NCI-H524 treated with DMSO at 0.1 percent for 48 hours (cell line): ENCODE data around the gene STEAP1.
"Not testable (repeated sequence)": the region's sequence is repeated elsewhere in the genome, so short reads cannot be mapped to it uniquely, and the experiment has no call there.

Source experiments
- DNase-seq: peaks from one replicate; lab custom pipeline; 2025; lab: John Stamatoyannopoulos, UW

The STEAP1 gene

GRCh38 chr7:90153943-90154771, at the start of gene STEAP1:
STEAP1 (plus strand) TSS chr7:90154469; CDS start chr7:90159789, 5,320 bp downstream.
- DNase-seq: peak; percentile 30

DNA sequence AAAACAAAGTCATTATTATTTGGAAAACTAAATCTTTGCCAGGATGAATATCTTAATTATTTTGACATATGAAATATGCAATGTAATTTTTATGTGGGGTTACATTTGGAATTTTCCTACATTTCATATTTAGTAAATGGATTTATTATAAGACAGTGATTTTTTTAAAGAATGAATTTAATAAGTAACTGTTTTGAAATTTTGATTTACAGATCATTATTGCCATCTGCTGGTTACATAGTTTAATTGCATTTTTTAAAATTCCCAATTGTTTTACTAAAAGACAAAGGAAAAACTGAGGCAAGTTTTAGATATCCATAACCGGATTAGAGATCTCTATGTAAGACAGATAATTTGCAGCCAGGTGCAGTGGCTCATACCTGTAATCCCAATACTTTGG, 39.3 kb upstream of the STEAP1 start:
- not testable (repeated sequence) for DNase-seq

- DNase-seq: not testable (repeated sequence)
Observed at GRCh38 chr7:90118551-90119177, 35.6 kb upstream of the STEAP1 start.

GRCh38 chr7:90119178-90119971, 34.9 kb upstream of the STEAP1 start:
- peak; percentile 17 for DNase-seq

DNA sequence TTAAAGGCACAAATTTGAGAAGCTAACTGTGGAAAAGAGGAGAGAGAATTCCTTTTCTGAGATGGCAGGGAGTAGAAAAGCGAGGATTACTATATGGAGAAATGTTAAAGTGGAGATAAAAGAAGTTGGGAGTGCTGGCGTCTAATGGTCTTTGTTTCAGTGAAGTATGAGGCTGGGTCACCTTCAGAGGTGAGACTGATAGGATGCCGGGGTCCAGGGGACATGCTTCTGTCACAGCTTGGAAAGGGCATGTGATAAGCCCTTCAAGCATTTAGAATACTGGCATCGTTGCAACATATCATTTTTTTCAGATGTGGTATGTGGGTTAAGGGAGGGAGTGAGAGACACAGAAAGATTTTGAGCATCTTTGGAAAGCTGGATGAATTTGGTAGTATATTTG, 34.1 kb upstream of the STEAP1 start:
- DNase-seq: not testable (repeated sequence)

DNA sequence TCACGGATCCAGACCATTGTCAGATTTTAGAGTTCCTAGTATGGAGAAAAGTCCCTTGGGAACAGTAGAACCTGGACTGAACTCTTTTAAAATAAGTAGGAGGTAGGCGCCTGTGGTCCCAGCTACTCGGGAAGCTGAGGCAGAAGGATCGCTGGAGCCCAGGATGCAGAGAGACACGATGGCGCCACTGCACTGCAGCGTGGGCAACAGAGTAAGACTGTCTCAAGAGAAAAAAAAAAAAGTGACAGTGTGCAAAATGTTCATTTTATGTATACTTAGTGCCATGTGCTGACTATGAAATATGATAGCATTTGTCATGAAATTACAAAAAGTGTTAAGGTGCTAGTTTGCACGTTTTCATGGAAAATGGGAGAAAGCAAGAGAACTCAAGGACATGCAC, 22.5 kb upstream of the STEAP1 start:
- DNase-seq: not testable (repeated sequence)

DNA sequence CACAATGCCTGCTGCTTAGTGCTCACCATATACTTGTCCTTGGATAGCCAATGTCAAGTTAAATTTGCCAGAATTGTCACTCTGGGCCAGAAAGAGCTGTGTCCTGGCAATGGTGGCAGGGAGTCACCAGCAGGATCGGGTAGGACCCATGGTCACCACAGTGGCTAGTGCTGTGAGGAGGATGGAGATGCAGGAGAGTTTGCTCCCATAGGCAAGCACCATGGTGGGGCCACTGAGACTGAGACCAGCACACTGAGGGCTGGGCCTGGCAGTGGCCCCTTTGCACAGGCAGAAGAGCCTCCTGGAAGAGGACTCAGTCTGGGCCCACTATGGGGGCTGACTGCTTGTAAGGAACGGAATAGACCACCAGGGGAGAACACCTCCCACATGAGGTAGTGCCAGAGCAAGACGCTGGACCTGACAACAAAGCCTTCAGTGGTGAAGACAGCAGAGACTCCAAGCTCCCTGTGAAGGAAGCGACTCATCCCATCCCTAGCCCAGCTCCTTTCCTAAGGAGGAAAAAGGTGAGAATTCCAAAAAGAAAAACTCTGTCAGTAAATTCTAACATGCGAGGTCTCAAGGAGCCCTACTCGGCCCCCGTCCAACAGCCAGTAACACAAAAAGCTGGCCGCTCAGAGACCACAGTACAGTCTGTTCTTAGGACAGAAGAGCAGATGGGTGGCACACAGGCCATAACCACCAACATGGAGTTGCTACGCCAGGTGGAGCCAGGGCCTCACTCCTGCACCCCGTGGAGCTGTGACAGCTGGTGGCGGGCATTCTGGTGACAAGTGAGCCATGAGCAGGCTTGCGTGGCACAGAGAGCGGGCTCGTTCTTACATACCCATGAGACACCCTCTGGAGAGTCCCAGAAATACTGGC, 6.9 kb upstream of the STEAP1 start:
- peak; percentile 42 for DNase-seq

DNA sequence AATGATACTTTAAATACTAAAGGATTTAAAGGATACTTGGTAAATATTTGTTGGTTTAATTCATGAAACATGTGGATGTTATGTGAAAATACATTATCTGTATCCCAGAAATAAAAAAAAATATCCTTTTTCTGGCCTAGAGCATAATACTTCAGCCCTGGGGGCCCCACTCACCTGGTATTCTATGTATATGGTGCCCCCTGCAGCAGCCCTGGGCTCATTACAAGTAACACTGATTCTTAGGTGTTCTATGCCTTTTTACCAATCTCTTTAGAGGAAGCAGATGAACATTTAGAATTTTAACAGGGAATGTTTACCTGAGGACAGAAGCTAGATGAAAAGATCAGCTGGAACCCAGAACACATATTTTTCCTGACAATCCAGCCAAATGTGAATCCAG, 4.8 kb upstream of the STEAP1 start:
- DNase-seq: not testable (repeated sequence)

GRCh38 chr7:90151884-90152283, 2.4 kb upstream of the STEAP1 start:
- DNase-seq: not testable (repeated sequence)

GRCh38 chr7:90152642-90153253, 1.5 kb upstream of the STEAP1 start:
- peak; percentile 53 for DNase-seq

DNA sequence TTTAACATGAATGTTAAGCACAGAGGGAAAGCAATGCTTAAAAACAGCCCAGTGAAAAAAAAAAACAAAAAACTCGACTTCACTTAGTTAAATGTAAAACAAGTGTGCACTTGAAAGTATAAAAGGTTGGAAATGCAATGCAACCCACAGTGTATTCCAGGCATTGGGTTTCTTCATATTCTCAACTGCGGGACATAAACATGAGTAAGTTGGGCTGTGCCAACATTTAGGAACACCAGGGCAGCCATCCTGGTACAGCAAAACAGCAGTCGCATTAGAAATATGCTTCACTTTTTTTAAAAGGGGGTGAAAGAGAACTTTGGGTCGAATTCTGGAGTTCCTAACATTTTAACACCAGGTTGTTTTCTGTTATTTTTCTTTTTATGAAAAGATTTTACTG, 937 bp downstream of the STEAP1 start:
- no peak for DNase-seq

DNA sequence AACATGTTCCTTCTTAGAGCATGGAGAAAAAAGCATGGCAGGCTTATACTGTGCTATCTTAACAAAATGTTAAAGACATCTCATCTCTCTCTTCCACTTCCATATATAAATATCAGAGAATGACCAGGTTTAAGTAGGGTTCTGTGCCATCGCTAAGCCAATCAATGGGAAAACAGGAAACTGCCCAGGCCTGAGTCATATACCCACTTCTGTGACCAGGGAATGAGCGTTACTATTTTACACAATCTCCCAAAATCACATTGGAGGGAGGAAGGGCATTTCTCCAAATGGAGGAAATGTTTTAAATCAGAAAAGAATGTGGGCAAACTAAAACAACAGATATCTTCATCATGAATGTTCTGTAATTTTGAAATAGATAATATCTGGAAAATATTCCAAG, 3.1 kb downstream of the STEAP1 start:
- DNase-seq: not testable (repeated sequence)

DNA sequence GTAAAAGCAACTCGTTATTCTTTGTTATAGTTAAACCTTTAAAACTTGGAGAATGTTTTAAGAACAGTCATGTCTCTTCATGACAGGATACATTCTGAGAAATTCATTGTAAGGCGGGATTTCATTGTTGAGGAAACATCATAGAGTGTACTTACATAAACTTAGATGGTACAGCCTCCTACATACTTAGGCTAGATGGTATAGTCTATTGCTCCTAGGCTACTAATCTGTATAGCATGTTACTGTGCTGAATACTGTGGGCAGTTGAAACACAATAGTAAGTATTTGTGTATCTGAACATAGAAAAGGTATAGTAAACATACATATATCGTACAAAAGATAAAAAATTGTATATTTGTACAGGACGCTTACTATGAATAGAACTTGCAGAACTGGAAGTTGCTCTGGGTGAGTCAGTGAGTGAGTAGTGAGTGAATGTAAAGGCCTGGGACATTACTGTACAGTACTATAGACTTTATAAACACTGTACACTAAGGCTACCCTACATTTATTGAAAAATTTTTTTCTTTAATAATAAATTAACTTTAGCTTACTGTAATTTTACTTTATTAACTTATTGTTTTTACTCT, 3.6 kb downstream of the STEAP1 start:
- not testable (repeated sequence) for DNase-seq

GRCh38 chr7:90163534-90163933, 9.3 kb downstream of the STEAP1 start:
- no peak for DNase-seq

DNA sequence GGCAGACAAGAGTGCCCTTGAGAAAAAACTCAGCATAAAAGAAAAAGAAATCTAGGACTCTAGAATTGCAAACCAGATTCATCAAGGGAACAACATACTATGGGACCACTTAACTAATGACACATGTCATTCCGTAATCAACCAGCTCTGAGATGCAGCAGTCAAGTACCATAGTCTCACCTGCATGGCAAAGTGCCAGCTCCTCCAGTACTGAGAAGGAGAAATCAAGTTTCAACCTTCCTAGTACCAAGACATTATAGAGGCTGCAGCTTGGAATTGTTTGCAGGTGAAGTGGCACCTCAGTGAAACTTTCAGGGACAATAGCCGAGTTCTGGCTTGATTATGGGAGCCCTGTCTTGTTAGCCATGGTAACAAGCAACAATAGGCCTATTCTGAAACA, 11.5 kb downstream of the STEAP1 start:
- no peak for DNase-seq

- DNase-seq: no peak
Observed at GRCh38 chr7:90166153-90166552, 11.9 kb downstream of the STEAP1 start.

- no peak for DNase-seq
Observed at GRCh38 chr7:90167361-90167760, 13.1 kb downstream of the STEAP1 start.

DNA sequence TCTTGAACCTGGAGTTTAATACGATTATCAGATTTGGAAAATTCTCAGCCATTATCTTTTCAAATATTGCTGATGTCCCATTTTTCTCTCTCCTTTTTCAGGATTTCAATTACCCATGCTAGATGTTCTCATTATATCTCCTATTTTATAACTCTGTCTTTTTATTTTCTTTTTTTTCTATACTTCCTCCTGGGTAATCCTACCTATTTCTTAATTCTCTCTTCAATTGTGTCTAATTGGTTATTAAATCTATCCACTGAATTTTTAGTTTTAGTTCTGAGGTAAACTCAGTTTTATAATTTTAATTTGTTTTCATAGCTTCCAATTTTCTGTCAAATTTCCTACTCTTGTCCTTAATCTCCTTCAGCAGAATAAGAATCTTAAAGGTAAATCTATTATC, 15.6 kb downstream of the STEAP1 start:
- DNase-seq: no peak

DNA sequence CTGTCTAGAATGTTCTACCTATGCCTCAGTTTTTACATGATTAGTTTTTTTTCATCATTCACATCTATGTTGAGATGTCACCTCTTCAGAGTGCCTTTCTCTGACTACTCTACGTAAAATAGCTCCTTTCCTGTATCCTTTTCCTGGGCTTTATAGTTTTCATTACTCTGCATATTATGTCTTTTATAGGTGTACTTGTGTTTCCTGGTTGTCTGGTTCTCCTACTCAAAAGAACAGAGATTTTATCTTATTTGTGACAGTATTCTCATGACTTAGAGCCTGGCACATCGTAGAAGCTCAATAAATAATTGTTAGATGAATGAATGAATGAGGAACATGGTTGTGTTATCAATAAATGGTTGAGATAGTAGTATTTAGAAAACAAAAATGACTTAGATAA, 17.9 kb downstream of the STEAP1 start:
- DNase-seq: no peak

DNA sequence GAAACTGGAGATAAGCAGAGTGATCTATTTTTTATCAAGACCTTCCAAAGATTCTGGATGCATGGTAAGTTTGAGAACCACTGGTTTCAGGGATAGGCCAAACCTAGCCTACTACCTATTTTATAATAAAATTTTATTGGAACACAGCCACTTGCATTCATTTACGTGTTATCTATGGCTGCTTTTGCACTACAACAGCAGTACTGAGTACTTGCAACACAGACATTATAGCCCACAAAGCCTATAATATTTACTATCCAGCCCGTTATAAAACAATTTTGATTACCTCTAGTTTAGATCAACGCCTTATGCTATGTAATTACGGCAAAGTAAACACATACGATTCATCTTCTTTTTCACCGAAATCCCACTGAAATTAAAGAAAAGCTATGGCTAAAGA, 18.4 kb downstream of the STEAP1 start:
- DNase-seq: no peak
